Osteocyte (in vitro differentiated cells): ENCODE measurements around the gene HAVCR1. TPM values are rescaled to one million over a fixed set of nuclear protein-coding genes. Genes with fewer than 3 reads are reported as not detected.

Source experiments
- DNase-seq: peaks from one replicate; pipeline ENCODE4 v3.0.0; 2021; ENCODE audit warnings: mixed read lengths; ENCODE audit not compliant: unreplicated experiment; ENCODE audit errors: extremely low spot score
- H3K27ac Mint-ChIP-seq: one replicate; pipeline ENCODE4 v1.8.0; 2021; ENCODE audit warnings: mild to moderate bottlenecking, mixed read lengths; ENCODE audit not compliant: unreplicated experiment
- H3K27me3 Mint-ChIP-seq: one replicate; pipeline ENCODE4 v1.8.0; 2021; ENCODE audit warnings: mixed read lengths; ENCODE audit not compliant: unreplicated experiment
- H3K36me3 Mint-ChIP-seq: one replicate; pipeline ENCODE4 v1.8.0; 2021; ENCODE audit warnings: mixed read lengths; ENCODE audit not compliant: unreplicated experiment
- H3K4me1 Mint-ChIP-seq: one replicate; pipeline ENCODE4 v1.8.0; 2021; ENCODE audit warnings: mixed read lengths; ENCODE audit not compliant: unreplicated experiment
- H3K4me3 Mint-ChIP-seq: one replicate; pipeline ENCODE4 v1.8.0; 2021; ENCODE audit warnings: mild to moderate bottlenecking, moderate library complexity, mixed read lengths; ENCODE audit not compliant: unreplicated experiment
- H3K9me3 Mint-ChIP-seq: one replicate; pipeline ENCODE4 v1.8.0; 2021; ENCODE audit warnings: mixed read lengths; ENCODE audit not compliant: unreplicated experiment
- long read RNA-seq: library from polyadenylated mRNA; unstranded; transcript quantifications from one replicate; pipeline ENCODE4 v2.0.0, GENCODE V29; 2021
- total RNA-seq: library from RNA; stranded (reverse); gene quantifications from 2 replicates; pipeline ENCODE4 v1.2.1, GENCODE V29; 2021
- TF ChIP-seq, protein P1 (sequence below): fragments of 200-600 bp; sonication (generic); IDR thresholded peaks from 2 replicates; pipeline ENCODE4 v1.5.0; 2021; ENCODE audit warnings: antibody characterized with exemption, mild to moderate bottlenecking, moderate library complexity

The HAVCR1 gene
- not detected in 2 replicates for total RNA-seq
- long read RNA-seq, partial matches to known transcripts = 0 of 2 reads
- long read RNA-seq, other reads (novel, unspliced or antisense) = 2 of 2 reads

DNA sequence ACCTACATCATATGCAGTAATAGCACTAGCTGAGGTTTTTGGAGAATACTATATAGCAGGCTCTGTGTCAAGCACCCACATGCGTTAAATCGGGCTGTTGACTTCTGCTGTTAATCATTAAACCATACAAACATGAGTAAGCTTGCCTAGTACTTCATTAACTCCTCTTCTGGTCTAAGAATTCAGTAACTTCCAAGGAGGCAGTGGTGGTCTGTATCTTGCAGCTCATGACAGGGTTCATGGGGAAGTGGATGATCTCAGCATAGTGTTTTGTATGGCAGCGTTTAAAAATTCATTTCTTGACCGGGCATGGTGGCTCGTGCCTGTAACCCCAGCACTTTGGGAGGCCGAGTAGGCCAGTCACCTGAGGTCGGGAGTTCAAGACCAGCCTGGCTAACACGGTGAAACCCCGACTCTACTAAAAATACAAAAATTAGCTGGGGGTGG lies at the start of gene HAVCR1:
Gene HAVCR1 (minus strand): TSS at position 24 of the 447 bp plus-strand sequence. CDS start 1,173 bp downstream, outside the sequence.
- Mint-ChIP-seq H3K4me1 (no peaks in the 10 kb centered on the region), H3K4me3 (no peak within 1 kb of the TSS), H3K27ac (no peak within 1 kb of the TSS), H3K36me3 (no peaks in the 10 kb centered on the region), H3K27me3 (no peaks in the 10 kb centered on the region), H3K9me3 (no peaks in the 10 kb centered on the region)
- TF ChIP-seq, protein P1, sequence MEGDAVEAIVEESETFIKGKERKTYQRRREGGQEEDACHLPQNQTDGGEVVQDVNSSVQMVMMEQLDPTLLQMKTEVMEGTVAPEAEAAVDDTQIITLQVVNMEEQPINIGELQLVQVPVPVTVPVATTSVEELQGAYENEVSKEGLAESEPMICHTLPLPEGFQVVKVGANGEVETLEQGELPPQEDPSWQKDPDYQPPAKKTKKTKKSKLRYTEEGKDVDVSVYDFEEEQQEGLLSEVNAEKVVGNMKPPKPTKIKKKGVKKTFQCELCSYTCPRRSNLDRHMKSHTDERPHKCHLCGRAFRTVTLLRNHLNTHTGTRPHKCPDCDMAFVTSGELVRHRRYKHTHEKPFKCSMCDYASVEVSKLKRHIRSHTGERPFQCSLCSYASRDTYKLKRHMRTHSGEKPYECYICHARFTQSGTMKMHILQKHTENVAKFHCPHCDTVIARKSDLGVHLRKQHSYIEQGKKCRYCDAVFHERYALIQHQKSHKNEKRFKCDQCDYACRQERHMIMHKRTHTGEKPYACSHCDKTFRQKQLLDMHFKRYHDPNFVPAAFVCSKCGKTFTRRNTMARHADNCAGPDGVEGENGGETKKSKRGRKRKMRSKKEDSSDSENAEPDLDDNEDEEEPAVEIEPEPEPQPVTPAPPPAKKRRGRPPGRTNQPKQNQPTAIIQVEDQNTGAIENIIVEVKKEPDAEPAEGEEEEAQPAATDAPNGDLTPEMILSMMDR = no peak
- no peak for DNase-seq

DNA sequence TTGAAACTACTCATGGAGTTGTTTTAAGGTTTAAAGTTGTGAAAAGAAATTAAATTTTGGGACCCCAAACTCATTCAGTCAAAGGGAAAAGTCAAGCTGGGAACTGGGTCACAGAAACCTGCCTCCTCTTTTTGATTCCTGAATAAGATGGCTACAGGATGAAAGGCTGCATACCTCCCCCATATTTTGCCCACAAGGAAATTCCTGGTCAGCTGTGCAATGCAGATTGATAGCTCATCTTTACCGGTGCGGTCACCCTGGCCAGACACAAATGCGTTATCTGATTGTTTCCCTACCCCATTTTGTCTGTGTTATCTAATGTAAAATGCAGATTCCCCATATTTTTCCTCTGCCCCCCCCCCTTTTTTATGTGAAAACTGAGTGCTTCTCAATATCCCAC lies 48.6 kb upstream of the HAVCR1 start:
- H3K9me3 Mint-ChIP-seq = no peaks in the 10 kb centered on the region
- H3K4me1 Mint-ChIP-seq = no peaks in the 10 kb centered on the region
- H3K27me3 Mint-ChIP-seq = no peaks in the 10 kb centered on the region
- DNase-seq = no peak
- no peak overlapping the region for H3K4me3 Mint-ChIP-seq
- H3K36me3 Mint-ChIP-seq = no peaks in the 10 kb centered on the region
- H3K27ac Mint-ChIP-seq = no peak overlapping the region
- TF ChIP-seq, protein P1 = no peak

DNA sequence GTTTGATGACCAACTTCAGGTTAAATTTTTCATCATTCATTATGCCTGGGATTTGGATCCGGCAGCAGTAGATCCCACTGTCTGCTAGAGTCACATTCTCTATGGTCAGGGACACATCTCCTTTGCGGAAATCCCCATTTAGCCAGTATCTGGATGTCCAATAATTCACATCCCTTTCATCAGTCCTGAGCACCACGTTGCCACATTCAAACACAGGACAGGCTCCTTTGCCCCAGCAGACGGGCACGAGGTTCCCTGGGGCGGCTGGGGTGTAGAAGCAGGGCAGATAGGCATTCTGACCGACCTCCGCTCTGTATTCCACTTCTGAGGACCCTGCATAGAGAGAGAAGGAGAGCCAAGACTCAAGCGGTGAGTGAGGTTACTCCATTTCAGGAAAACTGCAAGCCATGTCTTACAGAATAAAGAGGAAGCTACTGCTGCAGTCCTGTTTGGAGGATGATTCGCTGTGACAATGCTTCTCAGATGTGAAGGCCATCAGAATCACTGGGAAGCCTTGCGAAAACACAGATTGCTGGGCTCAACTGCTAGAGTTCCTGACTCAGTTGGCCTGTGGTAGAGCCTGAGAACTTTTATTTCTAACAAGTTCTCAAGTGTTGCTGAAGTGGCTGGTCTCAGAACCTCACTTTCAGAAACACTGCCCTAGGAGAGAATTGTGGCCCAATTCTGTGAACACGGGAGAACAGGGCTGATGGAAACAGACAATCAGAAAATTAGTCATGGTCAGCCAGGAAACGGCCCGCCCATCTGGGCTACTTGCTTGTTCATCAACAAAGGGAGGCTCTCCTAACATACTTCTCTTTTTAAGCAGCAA lies 47.9 kb upstream of the HAVCR1 start:
- no peaks in the 10 kb centered on the region for H3K36me3 Mint-ChIP-seq
- H3K9me3 Mint-ChIP-seq = no peaks in the 10 kb centered on the region
- H3K4me3 Mint-ChIP-seq = no peak overlapping the region
- TF ChIP-seq, protein P1 = no peak
- H3K27ac Mint-ChIP-seq = no peak overlapping the region
- no peaks in the 10 kb centered on the region for H3K4me1 Mint-ChIP-seq
- no peak for DNase-seq
- H3K27me3 Mint-ChIP-seq = no peaks in the 10 kb centered on the region

DNA sequence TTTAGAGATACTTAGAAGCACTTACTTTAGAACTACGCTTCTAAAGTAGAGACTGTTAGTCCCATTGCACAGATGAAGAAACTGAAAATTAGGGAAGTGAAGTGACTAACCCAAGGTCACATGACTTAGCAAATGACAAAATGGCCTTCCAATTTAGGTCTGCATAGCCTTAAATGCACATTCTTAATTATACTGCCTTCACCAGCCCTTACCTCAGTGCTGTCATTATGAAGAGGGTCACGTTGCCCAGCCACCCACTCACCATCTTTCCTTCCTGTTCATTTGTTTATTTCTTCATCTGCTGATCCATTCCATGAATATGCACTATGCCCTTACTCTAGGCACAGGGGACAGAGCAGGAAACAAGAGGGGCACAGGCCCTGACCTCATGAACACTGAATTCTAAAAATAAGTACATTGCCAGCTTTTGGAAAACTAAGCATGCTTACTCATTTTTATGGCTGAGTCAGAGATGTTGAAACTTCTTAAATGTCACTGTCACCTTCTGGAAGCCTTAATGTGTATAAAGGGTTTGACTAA lies 41.3 kb upstream of the HAVCR1 start:
- Mint-ChIP-seq H3K4me3 (no peak overlapping the region), H3K27ac (peak overlapping the region; percentile 35), H3K36me3 (no peaks in the 10 kb centered on the region), H3K27me3 (no peaks in the 10 kb centered on the region), H3K9me3 (no peaks in the 10 kb centered on the region), H3K4me1 (peaks cover 6% of the 10 kb centered on the region)
- DNase-seq = no peak
- TF ChIP-seq, protein P1 = no peak

DNA sequence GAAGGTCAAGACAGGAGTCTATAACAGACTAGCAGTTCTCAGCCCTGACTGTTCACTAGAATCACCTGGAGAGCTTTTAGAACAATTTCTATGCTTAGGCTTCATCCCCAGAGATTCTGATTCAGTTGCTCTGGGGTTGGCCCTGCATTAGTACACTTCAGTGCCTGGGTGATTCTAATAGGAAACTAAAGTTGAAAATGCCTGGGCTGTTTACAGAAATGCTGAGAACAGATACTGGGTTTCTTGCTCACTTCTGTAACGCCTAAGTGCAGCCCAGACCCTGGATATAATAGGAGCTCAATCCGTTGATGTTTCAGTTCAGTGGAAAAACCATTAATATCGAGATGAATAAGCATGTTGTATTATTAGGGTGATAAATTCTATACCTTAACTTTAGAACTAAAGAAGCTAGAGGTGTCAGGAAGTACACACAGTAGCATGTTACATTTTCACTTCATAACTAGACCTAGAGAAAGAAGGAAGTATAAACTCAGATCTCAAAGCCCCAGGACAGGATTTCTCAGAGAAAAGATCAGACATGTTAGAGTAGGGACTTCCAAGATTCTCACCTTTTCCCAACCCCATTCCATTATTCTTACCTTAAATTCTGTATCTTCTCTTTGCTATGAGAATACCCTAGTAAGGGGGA lies 29.6 kb upstream of the HAVCR1 start:
- H3K4me1 Mint-ChIP-seq = no peaks in the 10 kb centered on the region

More for the DNA sequence above, 29.6 kb upstream of the HAVCR1 start:
- Mint-ChIP-seq H3K27me3 (no peaks in the 10 kb centered on the region), H3K4me3 (no peak overlapping the region), H3K36me3 (no peaks in the 10 kb centered on the region), H3K27ac (no peak overlapping the region), H3K9me3 (no peaks in the 10 kb centered on the region)
- TF ChIP-seq, protein P1 = no peak
- no peak for DNase-seq
